GM11168 (cell line): ENCODE measurements around the gene RNU1-4.
"Not testable (repeated sequence)": the region's sequence is repeated elsewhere in the genome, so short reads cannot be mapped to it uniquely, and the experiment has no call there.

Source experiments
- in situ Hi-C: fragments of 300-500 bp; cut with MboI; formaldehyde crosslinking; loops from one replicate; pipeline ENCODE4 v1.12.0; 2022; ENCODE audit warnings: low sequenced_read_pairs; ENCODE audit not compliant: unreplicated experiment

RNU1-4 gene

GRCh38 chr1:16725439-16726245 lies 14.7 kb upstream of the RNU1-4 start:
- in situ Hi-C loops, result loop anchor here (5.0 to 10.0 kb wide), 4 partner anchors 72 to 178 kb away; no protein-coding TSS in a partner anchor

DNA sequence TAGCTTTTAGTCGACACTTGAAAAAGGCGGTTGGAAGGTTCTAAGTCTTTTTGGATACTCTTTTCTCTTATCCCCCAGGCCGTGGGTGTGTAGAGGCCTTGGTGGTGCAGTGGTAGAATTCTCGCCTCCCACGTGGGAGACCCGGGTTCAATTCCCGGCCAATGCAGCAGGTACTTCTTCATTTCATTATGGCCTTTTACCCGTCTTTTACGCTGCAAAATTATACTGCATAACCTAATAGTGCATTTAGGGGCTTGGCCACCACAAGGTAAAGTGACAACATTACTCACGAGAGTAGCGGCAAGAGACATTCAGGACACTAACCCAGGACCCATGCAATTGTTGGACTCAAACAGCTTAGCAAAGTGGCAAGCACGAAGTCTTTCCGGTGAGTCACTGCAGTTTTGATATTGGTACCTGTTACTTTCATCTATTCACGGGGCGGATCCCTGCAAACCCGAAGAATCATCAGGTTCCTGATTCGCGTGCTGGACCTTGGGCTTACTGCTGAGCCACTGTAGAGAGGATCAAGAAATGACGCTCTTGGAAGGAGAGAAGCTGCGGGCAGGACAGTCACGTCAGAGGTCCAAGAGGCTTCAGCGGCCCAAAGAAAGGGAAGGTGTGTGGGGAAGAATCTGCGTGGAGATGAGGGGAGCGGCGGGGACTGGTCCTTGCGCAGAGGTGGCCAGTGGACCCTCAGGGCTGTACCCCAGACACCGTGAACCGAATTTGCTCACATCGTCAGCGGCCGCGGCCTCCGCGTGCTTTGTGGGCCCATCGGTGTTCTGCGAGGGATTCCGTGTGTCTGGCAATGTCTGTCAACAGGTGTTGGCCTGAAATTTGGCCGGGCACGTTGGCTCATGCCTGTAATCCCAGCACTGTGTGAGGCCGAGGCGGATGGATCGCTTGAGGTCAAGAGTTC lies 12.9 kb upstream of the RNU1-4 start:
- in situ Hi-C loops, result loop anchor here (5.0 to 10.0 kb wide), 4 partner anchors 70 to 180 kb away; no protein-coding TSS in a partner anchor

DNA sequence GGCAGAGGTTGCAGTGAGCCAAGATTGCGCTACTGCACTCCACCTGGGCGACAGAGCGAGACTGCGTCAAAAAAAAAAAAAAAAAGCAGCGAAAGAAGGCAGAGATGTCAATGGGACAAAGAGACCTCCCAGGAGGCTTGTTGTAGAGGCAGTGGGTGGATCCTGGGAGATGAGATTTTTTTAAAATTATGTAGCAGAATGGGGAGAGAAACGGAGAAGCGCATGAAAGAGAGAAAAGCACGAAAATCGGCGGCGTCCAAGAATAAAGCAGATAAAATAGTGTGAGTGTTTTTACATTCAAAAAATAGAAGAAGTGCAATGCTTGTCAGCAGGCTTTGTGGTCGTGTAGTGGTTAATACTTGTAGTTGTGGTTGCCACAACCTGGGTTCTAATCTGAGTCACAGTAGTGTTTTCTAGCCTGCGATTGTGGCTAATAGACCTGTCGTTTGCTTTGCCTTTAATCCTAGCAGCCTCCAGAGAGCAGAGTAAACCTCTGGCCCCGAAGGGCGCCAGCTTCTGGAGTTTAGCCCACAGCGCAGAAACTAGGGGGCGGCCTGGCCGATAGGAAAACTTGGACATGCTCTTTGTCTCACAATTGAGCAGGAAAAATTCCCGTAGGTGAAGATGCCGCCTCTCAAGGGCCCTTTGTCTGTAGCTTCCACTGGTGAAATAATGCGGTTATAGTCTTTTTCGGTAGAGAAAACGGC lies 11.9 kb upstream of the RNU1-4 start:
- in situ Hi-C loops, result loop anchor here (5.0 to 10.0 kb wide), 4 partner anchors 69 to 181 kb away; no protein-coding TSS in a partner anchor

GRCh38 chr1:16732254-16732896 lies 7.9 kb upstream of the RNU1-4 start:
- in situ Hi-C loops, result not testable (repeated sequence)

DNA sequence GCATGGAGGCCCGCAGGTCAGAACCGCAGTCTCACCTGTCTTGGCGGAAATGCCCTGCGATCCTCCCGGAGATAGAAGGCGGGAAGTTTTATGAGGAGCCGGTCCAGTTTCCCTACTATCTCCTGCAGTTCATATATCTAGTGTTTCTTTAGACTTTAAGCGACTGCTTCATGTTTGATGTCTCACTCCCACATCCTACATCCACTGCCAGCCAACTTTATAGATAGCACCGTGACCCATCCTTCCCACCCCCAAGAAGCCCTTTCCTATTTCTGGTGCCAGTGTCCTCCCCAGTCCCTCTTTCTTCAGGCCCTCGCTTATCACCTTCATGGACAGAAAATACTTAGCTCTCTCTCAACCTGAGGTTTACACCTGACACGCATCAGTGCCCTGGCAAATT lies 914 bp downstream of the RNU1-4 start:
- in situ Hi-C loops, result loop anchor here (10.0 kb wide), 1 partner anchor 236 kb away; no protein-coding TSS in a partner anchor

DNA sequence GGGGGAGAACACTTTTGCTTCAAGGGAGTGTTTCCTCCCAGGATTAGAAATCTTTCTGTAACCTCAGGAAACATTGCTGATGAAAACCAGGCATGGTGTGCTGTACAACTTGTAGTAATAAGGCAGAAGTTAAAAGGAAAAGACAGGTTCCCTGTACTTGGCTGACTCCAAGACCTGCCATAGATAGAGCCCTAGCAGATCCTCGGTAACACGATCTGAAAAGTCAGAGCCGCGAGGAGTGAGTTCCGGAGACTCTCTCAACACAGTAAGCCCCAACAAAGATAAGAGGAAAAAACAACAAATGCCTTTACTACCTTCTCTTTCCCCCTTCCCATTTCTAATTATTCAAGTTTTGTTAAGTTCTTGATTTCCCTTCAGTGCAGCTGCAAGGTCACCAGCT lies 7.3 kb downstream of the RNU1-4 start:
- in situ Hi-C loops, result loop anchor here (10.0 kb wide), 1 partner anchor 243 kb away; no protein-coding TSS in a partner anchor

DNA sequence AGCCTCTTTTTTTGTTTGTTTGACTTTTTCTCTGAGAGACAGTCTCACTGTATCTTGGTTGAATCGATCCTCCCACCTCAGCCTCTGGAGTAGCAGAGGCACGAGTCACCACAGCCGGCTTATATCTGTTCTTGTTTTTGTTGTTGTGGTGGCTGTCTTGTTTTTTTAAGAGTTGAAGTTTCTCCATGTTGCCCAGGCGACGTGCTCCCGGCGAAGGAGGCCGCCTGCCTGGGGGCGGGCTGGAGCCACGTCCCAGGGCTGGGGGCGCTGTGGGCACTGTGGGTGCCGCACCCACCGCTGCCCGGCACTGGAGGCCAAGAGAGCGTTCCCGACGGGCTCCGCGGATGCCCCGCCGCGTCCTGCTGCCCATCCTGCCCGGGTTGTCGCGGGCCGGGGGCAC lies 8.4 kb downstream of the RNU1-4 start:
- in situ Hi-C loops, result loop anchor here (10.0 kb wide), 1 partner anchor 244 kb away; no protein-coding TSS in a partner anchor

DNA sequence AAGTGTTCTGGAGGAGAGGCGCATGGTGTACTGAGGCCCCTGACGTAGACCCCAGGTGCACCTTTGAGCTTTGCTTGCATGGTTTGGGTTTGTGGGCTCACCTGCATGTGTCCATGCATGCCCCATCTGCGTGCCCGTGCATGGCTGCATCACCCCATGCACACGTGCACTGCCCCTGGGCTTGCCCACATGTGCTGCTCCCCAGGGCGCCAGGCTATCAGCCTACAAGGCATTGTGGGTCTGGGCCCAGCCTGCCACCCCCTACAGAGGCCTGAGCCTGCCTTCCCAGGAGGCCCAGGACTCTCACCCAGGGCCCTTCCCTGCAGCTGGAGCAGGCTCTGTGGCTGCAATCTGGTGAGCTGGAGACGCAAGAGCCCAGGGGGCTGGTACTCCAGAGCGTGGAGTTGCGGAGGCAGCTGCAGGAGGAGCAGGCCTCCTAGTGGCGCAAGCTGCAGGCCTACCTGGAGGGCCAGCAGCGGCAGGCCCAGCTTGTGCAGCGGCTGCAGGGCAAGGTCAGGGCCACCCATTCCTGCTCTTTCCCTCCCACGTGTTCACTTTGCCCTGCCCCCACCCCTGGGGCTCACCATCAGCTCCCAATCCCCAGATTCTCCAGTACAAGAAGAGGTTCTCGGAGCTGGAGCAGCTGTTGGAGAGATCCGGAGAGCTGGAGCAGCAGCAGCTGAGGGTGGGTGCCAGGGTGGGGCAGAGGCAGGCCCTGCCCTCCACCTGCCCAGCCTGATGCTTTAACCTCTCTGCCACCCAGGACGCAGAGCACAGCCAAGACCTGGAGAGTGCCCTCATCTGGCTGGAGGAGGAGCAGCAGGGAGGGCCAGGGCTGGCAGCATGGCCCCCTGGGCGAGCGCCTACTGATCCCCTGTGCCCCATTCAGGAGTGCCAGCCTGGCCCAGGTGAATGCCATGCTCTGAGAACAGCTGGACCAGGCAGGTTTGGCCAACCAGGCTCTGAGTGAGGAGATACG lies 9.9 kb downstream of the RNU1-4 start:
- in situ Hi-C loops, result loop anchor here (10.0 kb wide), 2 partner anchors 95 to 245 kb away; no protein-coding TSS in a partner anchor

GRCh38 chr1:16752770-16753169 lies 12.5 kb downstream of the RNU1-4 start:
- in situ Hi-C loops, result loop anchor here (10.0 kb wide), 1 partner anchor 98 kb away; no protein-coding TSS in a partner anchor

DNA sequence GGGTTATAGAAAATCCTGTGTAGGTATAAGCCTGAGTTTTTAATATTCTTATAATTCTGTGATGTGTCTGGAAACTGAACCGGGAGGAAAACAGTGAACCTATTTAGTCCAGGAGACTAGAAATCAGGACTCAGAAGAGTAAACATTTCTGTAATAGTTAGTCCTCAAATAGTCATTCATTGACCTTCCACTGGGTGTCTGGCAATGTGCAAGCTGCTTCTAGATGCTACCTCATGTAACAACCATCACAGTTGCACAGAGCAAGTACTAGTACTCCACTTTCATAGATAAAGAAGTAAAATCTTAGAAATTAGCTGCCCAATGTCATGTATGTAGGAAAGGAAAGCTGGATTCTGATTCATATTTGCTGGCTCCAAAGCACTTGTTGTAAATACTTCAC lies 15.1 kb downstream of the RNU1-4 start:
- in situ Hi-C loops, result loop anchor here (10.0 kb wide), 1 partner anchor 101 kb away; no protein-coding TSS in a partner anchor

DNA sequence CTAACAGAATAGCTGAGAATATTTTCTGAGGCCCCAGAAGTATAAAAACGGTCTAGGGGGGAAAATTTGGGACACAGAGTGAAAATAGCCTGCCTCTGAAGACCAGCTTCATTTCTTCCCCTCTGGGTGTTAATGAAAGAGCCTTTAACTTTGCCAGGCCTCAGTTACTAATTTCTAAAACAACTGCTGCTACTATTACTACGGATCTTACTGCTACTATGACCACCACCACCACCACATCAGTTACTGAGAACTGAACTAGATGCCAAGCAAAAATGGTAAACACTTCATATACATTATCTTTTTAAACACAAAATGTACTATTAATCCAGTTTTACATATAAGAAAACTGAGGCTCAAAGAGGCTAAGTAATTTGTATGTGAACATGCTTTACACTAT lies 15.6 kb downstream of the RNU1-4 start:
- in situ Hi-C loops, result loop anchor here (10.0 kb wide), 1 partner anchor 101 kb away; no protein-coding TSS in a partner anchor

- in situ Hi-C loops, result loop anchor here (10.0 kb wide), 1 partner anchor 103 kb away; no protein-coding TSS in a partner anchor
Observed at GRCh38 chr1:16757574-16757973, 17.3 kb downstream of the RNU1-4 start.

DNA sequence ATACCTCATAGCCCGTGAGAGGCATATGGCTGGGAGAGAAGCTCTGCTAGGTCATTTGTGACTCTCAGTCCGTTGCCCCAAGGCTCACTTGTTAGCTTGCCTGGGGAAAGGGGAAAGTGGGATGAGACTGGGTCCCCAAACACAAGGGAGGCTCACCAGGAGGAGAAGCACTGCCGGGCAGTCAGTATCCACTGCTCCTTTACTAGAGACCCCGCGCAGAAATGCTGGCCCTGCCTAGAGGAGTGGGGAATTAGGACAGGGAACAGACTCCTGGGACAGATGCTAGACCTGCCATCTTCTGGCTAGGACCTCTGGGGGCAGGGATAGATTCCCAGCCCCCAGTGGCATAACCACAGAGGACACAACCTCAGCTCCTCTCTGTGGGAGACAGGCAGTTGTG lies 17.7 kb downstream of the RNU1-4 start:
- in situ Hi-C loops, result loop anchor here (10.0 kb wide), 1 partner anchor 103 kb away; no protein-coding TSS in a partner anchor

DNA sequence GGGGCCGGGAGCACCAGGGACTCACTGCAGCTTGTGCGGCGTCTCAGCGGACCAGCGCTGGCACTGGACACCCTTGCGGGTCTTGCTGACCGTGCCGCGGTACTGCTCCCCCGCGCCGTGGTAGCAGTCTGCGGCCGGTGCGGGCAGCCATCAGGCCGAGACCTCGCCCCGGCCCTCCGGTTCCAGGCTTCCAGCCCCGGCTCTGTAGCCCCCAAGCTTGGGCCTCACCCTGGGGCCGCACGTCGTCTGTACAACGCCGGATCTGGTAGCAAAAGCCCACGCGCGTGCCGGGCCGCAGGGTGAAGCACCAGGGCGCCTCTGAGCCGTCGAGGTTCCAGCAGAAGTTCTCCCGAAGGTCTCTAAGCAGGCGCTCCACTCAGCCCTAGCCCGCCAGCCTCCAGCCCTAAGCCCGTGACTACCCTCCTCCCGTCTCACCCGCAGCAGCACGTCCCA lies 18.8 kb downstream of the RNU1-4 start:
- in situ Hi-C loops, result loop anchor here (10.0 kb wide), 1 partner anchor 104 kb away; no protein-coding TSS in a partner anchor

GRCh38 chr1:16759650-16760455 lies 19.5 kb downstream of the RNU1-4 start:
- in situ Hi-C loops, result loop anchor here (10.0 kb wide), 1 partner anchor 105 kb away; no protein-coding TSS in a partner anchor

DNA sequence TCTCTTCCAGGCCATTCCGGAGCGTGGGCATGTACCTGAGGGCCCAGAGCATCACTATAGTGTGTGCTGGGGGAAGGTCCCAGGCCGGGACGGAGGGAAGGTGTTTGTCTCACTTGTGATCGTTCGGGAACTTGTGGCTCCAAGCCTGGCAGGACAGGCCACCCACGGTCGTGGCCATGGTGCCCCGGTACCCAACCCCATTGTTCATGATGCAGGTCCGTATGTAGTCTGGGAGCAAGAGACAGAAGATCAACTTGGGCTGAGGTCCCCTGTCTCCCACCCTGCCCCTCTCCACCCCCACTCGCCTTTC lies 20.1 kb downstream of the RNU1-4 start:
- in situ Hi-C loops, result not testable (repeated sequence)

- in situ Hi-C loops, result not testable (repeated sequence)
Observed at GRCh38 chr1:16760801-16761200, 20.5 kb downstream of the RNU1-4 start.
